Ascending aorta (tissue), 2 donors: ENCODE results near the gene TINCR. TPM values are rescaled to one million over a fixed set of nuclear protein-coding genes. Genes with fewer than 3 reads are reported as not detected.

Source experiments
- DNase-seq, 2 donors: peaks; one replicate each; pipeline ENCODE4 v3.0.0-alpha.2; 2019; ENCODE audit warnings: low spot score in 2 of 2
- H3K27ac ChIP-seq, 2 donors: fragments of 200-600 bp; sonication (generic); one replicate each; pipeline ENCODE4 v1.5.1; 2016 to 2017; ENCODE audit warnings: mild to moderate bottlenecking in 1 of 2
- H3K27me3 ChIP-seq: fragments of 200-600 bp; sonication (generic); one replicate; pipeline ENCODE4 v1.5.1; 2017
- H3K36me3 ChIP-seq, 2 donors: fragments of 200-600 bp; sonication (generic); one replicate each; pipeline ENCODE4 v1.5.1; 2016
- H3K4me1 ChIP-seq, 2 donors: fragments of 200-600 bp; sonication (generic); one replicate each; pipeline ENCODE4 v1.5.1; 2016 to 2017; ENCODE audit warnings: mild to moderate bottlenecking in 1 of 2
- H3K4me3 ChIP-seq, 2 donors: fragments of 200-600 bp; sonication (generic); one replicate each; pipeline ENCODE4 v1.5.1; 2016 to 2017; ENCODE audit warnings: mild to moderate bottlenecking in 1 of 2
- H3K9me3 ChIP-seq, 2 donors: fragments of 200-600 bp; sonication (generic); one replicate each; pipeline ENCODE4 v1.5.1; 2016
- intact Hi-C: fragments of 100-400 bp; cut with DNase I; formaldehyde crosslinking; loops from one replicate; pipeline ENCODE4 v1.15.1; 2023
- total RNA-seq: library from RNA; depleted of rRNA; stranded (reverse); fragments of >200 nt; gene quantifications from one replicate; pipeline ENCODE4 v1.1.0, GENCODE V29; 2016
- TF ChIP-seq, protein P1 (sequence below), 3 experiments: fragments of 200-600 bp in 2 of 3; fragments of 450-650 bp in 1 of 3; sonication (generic) in 2 of 3; IDR thresholded peaks; one replicate each; pipeline ENCODE4 v1.5.1; 2016 to 2019; ENCODE audit warnings: antibody characterized with exemption in 3 of 3, mild to moderate bottlenecking in 1 of 3, moderate library complexity in 1 of 3

Gene TINCR
- total RNA-seq, 1 donor from 2014 or later: not detected

DNA sequence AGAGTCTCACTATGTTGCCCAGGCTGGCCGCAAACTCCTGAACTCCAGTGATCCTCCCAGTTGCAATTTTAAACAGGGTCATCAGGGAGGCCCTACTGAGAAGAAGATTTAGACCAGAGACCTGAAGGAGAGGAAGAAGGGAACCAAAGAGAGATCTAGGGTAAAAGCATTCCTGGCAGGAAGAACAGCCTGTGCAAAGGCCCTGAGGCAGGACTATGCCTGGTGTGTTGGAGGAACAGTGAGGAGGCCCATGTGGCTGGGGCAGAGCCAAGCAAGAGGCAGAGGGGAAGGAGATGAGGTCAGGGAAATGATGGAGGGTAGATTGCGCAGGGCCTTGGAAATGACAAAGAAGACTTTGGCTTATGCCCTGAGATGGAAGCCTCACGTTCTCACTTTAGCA lies 34.5 kb downstream of the TINCR start:
- intact Hi-C loops: no loop called here
- no peak for DNase-seq
- TF ChIP-seq, protein P1, sequence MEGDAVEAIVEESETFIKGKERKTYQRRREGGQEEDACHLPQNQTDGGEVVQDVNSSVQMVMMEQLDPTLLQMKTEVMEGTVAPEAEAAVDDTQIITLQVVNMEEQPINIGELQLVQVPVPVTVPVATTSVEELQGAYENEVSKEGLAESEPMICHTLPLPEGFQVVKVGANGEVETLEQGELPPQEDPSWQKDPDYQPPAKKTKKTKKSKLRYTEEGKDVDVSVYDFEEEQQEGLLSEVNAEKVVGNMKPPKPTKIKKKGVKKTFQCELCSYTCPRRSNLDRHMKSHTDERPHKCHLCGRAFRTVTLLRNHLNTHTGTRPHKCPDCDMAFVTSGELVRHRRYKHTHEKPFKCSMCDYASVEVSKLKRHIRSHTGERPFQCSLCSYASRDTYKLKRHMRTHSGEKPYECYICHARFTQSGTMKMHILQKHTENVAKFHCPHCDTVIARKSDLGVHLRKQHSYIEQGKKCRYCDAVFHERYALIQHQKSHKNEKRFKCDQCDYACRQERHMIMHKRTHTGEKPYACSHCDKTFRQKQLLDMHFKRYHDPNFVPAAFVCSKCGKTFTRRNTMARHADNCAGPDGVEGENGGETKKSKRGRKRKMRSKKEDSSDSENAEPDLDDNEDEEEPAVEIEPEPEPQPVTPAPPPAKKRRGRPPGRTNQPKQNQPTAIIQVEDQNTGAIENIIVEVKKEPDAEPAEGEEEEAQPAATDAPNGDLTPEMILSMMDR (IDR thresholded peaks at IDR 0.05): no peak
- Histone ChIP-seq H3K4me1 (no peaks in the 10 kb centered on the region), H3K36me3 (no peaks in the 10 kb centered on the region), H3K27me3 (no peaks in the 10 kb centered on the region), H3K4me3 (no peak overlapping the region), H3K27ac (no peak overlapping the region), H3K9me3 (peaks cover 9 to 12% of the 10 kb centered on the region in 2 donors)

DNA sequence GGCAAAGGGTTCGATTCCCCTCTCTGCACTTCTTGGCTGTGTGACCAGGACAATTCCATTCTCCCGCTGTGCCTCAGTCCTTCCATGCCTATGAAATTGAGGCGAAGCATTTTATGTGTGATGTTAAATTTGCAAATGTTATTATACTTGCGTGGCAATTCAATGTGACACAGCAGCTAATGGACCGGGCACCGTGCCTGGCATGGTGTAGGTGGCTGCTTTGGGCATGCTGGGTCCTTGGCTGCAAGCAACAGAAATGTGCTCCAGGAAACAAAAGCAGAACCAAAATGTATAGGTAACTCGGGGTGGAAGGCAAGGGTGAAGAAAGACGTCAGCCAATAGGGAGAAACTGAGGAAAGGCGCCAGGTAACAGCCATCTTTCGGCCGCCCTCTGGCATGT lies 37.1 kb downstream of the TINCR start:
- H3K9me3 ChIP-seq: peaks cover 9 to 12% of the 10 kb centered on the region in 2 donors
- no peak for DNase-seq
- H3K36me3 ChIP-seq: no peaks in the 10 kb centered on the region
- intact Hi-C loops: no loop called here
- H3K4me3 ChIP-seq: no peak overlapping the region
- H3K4me1 ChIP-seq: no peaks in the 10 kb centered on the region
- TF ChIP-seq, protein P1 (IDR thresholded peaks at IDR 0.05): no peak
- H3K27ac ChIP-seq: no peak overlapping the region
- no peaks in the 10 kb centered on the region for H3K27me3 ChIP-seq

DNA sequence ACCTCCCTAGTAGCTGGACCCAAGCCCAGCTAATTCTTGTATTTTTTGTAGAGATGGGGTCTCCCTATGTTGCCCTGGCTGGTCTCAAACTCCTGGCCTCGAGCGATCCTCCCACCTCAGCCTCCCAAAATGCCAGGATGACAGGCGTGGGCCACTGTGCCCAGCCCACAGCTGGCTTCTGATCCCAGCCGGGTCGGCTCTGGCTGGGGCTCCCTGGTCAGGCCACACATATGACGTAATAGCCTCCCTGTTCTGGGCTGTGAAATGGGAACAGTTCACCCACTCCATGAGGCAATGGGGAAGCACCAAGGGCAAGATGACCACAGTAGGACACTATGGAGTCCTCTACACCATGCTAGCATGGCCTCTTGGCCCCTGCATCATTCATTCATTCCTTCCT lies 41.1 kb downstream of the TINCR start:
- H3K27me3 ChIP-seq: no peaks in the 10 kb centered on the region
- H3K36me3 ChIP-seq: no peaks in the 10 kb centered on the region
- TF ChIP-seq, protein P1 (IDR thresholded peaks at IDR 0.05): no peak
- H3K27ac ChIP-seq: no peak overlapping the region
- no peaks in the 10 kb centered on the region for H3K4me1 ChIP-seq
- no peaks in the 10 kb centered on the region for H3K9me3 ChIP-seq
- intact Hi-C loops: no loop called here
- no peak overlapping the region for H3K4me3 ChIP-seq
- DNase-seq: no peak

DNA sequence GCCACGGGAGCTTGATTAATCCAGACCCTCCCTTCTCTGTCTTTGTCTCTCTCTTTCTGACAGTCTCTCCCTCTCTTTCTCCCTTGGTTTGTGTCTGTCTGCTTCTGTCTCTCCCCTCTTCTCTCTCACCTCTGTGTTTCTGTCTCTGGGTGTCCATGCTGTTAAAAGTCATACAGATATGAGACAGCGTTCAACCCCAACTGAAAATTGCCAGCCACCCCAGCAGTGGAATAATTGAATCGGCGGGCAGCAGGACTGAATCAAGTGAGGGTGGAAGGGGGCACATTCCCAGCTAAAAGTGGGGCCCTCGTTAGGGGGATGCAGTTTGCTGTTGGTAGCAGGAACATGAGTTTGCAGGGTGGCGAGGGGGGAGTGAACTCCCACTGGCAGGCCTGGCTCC lies 43.7 kb downstream of the TINCR start:
- no peaks in the 10 kb centered on the region for H3K27me3 ChIP-seq
- H3K9me3 ChIP-seq: peaks cover 0 to 4% of the 10 kb centered on the region in 2 donors
- no peaks in the 10 kb centered on the region for H3K4me1 ChIP-seq
- H3K36me3 ChIP-seq: no peaks in the 10 kb centered on the region
- no peak overlapping the region for H3K4me3 ChIP-seq
- no peak overlapping the region for H3K27ac ChIP-seq
- TF ChIP-seq, protein P1 (IDR thresholded peaks at IDR 0.05): no peak
- DNase-seq: no peak
- intact Hi-C loops: no loop called here

DNA sequence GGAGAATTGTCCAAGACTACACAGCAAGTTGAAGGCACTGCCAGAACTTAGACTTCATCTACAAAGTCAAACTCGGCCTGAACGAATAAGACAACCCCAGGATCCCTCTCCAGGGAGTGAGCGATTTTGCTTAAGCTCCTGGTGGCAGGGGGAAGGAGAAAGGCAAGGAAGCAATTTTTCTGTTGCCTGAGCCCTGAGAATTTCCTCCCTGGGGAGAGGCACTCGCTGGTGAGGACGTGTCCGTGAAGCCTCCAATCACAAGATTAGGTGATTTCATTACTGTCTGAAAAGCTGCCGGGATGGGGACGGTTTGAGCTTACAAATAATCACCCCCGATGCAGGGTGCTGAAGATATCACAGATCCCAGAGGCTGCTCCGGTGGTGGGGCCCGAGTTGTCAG lies 45.6 kb downstream of the TINCR start:
- no peaks in the 10 kb centered on the region for H3K36me3 ChIP-seq
- no peaks in the 10 kb centered on the region for H3K27me3 ChIP-seq
- peaks cover 0 to 4% of the 10 kb centered on the region in 2 donors for H3K9me3 ChIP-seq
- no peak overlapping the region for H3K4me3 ChIP-seq
- H3K4me1 ChIP-seq: no peaks in the 10 kb centered on the region
- H3K27ac ChIP-seq: no peak overlapping the region
- intact Hi-C loops: no loop called here
- DNase-seq: no peak
- TF ChIP-seq, protein P1 (IDR thresholded peaks at IDR 0.05): no peak

DNA sequence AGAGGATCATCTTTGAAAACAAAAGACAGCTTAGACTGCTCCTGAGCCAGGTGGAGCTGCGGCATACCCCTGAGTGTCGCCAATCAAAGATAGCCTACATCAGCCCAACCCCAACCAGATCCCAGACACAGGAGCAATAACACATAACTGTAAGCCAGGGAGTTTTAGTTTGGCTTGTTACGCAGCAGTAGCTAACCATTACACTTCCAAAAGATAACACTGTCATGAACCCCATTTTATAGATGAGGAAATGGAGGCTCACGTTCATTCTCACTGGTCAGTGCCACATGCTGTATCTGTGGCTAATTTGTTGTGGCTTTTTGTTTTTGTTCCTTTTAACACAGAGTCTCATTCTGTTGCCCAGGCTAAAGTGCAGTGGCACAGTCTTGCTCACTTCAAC lies 47.3 kb downstream of the TINCR start:
- H3K9me3 ChIP-seq: peaks cover 4 to 12% of the 10 kb centered on the region in 2 donors
- no peaks in the 10 kb centered on the region for H3K4me1 ChIP-seq
- no peaks in the 10 kb centered on the region for H3K36me3 ChIP-seq
- no peak for DNase-seq
- H3K4me3 ChIP-seq: no peak overlapping the region
- TF ChIP-seq, protein P1 (IDR thresholded peaks at IDR 0.05): no peak
- H3K27ac ChIP-seq: no peak overlapping the region
- intact Hi-C loops: no loop called here
- no peaks in the 10 kb centered on the region for H3K27me3 ChIP-seq
